ENCODE results near the gene OR2F1. TPM values are rescaled to one million over a fixed set of nuclear protein-coding genes. Genes with fewer than 3 reads are reported as not detected.

Gene OR2F1
- polyA plus RNA-seq, 4 donors, result 0.06 TPM; not detected in 3

DNA sequence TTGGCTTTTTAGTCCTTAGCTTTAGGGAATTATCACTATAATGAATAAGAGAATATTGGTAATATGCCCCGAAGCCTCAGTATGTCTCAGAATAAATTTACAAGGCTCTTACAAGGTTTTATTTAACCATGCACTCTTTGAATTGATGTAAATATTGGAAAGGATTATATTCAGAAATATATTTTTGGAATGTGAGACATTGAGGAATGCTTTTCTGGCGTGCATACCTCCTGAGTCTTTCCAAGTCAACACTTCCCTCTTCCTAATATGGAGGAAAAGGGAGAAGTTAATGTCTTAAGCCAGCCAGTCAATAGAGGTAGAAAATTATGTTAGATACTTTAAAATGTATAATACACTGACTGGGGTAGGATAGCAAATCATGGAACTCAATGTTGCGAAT is 1.2 kb upstream of the OR2F1 start:
- no peak for DNase-seq (ENCODE audit: low read depth in 4 of 4, low spot score in 3 of 4)

DNA sequence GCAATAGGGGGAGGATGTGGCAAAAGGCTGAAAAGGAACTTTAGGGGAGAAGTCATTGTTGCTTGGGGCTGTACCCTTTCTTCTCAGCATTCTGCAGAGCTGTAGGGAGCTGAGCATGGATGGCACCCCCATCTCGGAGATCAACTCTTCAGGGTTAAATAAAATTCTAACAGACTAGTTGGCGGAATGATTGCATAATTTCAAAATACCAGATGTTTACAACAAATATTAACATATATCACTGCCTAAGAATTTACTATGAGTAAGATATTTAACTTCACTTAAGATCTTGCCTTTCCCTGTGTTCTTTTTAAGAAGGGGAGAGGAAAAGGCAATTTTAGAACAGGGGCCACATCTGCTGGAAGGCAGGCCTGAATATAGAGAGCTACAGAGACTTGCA is 509 bp upstream of the OR2F1 start:
- no peak for DNase-seq (ENCODE audit: low read depth in 4 of 4, low spot score in 3 of 4)

DNA sequence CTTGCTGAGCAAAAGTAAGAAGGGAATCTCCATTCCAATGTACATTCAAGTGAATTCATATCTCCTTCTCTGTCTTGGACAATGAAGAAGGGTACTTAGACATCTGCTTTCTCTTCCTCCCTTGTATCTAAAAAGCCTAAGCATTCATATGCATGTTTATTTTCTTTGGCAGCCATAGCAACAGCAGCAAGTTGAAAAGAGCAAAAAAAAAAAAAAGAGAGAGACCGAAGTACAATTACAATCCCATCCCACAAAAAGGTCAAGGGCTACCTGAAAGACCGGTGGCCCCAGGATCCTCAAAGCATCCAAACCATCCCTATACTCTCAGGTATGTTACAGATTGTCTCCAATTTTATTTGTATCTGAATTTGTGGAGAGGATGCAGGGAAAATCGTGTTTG is 4.1 kb downstream of the OR2F1 start:
- DNase-seq (ENCODE audit: low read depth in 4 of 4, low spot score in 3 of 4), result no peak

DNA sequence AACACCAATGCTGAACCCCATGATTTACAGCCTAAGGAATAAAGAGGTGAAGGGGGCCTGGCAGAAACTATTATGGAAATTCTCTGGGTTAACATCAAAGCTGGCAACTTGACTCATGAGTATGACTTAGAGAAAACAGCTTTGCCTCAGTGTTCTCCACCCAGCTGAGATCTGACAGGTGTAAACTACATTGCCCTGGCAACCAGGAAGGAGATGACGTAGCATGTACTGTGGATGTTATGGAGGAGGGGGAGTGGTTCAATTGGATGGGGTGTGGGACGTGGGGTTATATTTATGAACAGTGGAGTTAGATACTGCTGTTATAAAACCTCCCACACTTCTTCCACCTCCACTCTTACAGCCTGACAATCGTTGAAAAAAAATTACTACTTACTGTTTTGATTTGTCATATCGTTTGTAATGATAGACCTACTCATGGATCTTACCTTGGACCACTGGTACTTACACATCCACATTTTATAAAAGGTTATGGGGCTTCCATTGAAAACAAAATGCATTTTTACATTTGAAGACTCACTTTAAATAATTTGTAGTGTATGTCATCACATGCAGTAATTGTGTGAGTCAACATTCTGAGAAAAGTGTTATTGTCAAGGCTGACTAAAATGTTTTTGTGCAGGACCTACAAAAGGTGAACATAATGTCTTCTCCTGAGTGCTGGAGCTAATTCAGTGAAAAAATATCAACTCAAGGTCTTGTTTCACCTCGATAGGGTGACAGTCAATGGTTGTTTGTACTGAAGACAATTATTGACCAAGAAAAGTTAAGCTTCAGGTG is 6.4 kb downstream of the OR2F1 start:
- no peak for DNase-seq (ENCODE audit: low read depth in 4 of 4, low spot score in 3 of 4)

DNA sequence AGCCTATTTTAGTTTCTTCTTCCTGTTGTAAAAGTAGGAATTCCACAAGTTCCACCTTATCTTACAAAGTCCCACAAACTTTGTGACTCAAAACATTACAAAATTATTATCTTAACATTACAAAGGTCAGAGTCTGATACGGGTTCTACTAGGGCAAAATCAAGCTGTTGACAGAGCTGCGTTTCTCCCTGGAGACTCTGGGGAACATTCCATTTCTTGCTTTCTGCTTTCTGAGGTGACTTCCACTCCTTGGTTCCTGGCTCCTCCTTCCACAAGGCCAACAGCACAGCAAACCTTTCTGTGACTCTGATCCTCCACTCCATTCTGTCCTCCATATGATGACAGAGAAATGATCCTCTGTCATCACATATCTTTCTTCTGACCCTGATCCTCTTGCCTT is 10.6 kb downstream of the OR2F1 start:
- DNase-seq (ENCODE audit: low read depth in 4 of 4, low spot score in 3 of 4), result no peak

DNA sequence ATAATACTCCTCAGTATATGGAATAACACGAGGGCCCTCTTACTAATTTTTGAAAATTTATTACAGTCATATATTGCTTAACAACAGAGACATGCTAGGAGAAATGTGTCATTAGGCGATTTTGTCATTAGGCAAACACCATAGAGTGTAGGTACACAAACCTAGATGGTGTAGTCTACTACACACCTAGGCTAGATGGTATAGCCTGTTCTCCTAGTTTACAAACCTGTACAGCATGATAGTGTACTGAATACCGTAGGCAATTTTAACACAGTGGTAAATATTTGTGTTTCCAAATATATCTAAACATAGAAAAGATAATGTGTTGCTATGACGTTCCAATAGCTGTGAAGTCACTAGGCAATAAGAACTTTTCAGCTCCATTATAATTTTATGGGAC is 12.8 kb downstream of the OR2F1 start:
- DNase-seq (ENCODE audit: low read depth in 4 of 4, low spot score in 3 of 4), result no peak

DNA sequence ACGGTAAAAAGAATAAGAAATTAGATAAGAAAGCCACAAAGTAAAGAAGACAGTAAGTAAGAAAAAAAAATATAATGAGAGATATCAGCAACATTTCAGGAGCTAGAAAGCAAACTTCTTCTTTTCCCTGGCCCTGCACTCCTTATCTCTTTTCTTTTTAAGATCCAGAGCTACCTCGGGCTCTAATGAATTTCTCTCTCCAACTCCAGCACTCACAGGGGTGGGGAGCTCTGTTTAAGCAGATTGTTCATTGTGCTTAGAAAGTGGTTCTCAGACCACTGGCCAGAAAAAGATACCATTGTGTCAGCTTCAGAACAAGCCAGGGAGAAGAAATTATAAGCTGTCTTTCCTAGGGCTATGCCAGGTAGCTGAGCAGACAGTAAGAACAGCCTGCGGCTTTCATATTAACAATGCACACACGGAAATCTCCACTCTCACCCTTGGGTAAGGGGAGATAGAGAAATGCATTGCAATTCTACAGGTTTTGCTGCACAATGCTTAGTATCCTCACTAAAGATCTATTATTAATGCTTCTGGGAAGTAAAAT is 19.3 kb downstream of the OR2F1 start:
- DNase-seq (ENCODE audit: low read depth in 4 of 4, low spot score in 3 of 4), result no peak

DNA sequence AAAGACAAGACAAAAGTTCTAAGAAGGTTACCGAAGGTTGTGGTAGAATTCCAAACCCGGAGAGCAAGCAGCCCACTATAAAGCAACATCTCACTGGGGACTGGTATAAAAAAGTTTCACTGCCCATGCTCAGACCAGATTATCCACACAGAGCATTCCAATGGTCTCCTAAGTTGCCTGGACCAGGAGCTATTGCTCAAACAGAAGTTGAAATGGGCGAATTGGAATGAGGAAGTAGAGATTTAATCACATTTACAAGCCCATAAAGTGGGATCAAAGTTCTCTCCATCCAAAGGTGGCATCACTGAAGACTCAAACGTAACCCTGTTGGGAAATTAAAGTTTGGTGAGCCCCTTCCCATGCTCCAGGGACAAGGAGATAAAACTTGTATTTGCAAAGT is 19.8 kb downstream of the OR2F1 start:
- no peak for DNase-seq (ENCODE audit: low read depth in 4 of 4, low spot score in 3 of 4)

DNA sequence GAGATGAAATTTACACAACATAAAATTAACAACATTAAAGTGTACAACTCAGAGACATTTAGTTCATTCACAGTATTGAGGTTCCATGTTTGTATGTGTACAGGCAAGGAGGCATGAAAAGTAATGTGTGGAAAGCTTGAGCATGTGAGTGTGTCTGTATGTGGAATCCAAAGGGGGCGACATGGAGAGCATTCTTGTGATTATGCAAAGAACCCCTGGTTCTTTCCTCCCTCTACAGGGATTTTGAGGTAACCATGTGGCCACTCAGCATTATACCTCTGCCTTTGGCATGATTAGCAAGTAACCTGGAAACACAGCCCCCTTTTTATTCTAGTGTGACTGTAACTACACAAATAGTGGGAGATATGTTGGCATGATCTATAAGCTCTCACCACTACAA is 21.0 kb downstream of the OR2F1 start:
- DNase-seq (ENCODE audit: low read depth in 4 of 4, low spot score in 3 of 4), result no peak

DNA sequence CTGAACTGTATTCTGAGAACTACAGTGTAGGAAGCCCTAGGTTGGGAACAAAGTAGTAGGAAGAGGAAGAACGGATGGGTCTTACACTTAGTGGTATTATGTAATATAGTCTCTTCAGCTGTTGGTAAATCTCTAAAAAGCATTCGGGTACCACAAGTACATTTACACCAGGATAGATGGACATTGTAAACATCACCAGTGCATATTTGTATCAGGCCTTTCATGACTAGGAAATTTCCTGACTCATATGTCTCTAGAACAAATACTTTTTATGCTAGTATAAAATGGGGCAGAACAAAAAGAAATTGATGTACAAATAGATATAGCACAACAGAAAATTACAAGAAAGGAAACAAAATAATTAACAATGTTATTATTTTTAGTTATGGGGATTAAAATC is 23.9 kb downstream of the OR2F1 start:
- no peak for DNase-seq (ENCODE audit: low read depth in 4 of 4, low spot score in 3 of 4)

DNA sequence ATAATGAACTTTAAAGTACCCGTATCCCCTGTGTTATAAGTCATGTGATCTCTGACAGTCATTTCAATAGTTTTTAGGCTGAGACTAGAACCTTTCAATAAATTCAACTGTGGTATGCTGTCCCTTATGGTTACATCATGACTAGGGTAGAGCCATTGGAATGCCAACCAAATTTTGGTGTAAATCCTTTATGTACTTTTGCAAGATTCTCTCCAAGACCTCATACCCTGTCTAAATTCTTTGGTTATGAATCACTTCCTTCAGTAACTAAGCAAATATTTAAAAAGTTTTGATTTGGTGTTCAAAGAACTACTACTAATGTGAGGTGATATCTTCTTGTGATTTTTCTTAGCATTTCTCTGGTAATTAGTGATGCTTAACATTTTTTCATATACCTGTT is 24.7 kb downstream of the OR2F1 start:
- DNase-seq (ENCODE audit: low read depth in 4 of 4, low spot score in 3 of 4), result no peak

DNA sequence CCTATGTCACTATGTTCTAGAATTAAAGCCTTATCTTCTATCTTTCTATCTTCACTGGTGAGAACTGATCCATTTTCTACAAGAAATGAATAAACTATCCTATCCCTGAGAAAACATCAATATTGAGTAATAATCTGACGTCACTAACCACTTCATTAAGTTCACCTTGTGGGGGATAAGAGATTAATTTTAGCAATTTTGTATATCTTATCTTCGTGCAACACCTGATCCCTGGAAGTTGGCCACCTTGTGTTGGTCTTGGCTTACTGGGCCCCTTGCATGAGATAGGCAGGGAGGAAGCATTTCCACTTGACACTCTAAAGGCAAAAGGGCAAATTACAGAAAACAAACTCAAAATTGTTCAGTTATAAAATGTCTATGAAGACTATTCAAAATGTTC is 25.4 kb downstream of the OR2F1 start:
- no peak for DNase-seq (ENCODE audit: low read depth in 4 of 4, low spot score in 3 of 4)

DNA sequence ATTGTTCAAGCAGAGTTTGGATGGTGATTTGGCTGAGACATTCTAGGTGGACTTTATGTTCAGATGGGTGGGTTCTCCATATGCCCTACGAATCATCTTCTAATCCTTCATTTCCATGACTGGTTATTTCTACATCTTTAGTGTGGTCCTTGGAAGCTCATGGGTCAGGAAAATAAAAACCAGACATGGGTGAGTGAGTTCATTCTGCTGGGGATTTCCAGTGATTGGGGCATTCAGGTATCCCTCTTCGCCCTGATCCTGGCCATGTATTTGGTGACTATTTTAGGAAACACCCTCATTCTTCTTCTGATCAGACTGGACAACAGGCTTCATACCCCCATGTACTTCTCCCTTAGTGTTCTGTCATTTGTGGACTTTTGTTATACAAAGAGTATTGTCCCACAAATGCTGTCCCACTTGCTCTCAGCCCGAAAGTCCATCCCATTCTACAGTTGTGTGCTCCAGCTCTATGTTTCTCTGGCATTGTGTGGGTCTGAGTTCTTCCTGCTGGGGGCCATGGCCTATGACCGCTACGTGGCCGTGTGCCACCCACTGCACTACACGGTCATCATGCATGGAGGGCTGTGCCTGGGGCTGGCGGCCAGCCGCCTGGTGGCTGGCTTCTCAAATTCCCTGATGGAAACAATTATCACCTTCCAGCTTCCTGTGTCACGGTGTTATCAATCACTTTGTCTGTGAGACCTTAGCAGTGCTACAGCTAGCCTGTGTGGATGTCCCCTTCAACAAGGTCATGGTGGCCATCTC is 26.3 kb downstream of the OR2F1 start:
- no peak for DNase-seq (ENCODE audit: low read depth in 4 of 4, low spot score in 3 of 4)

DNA sequence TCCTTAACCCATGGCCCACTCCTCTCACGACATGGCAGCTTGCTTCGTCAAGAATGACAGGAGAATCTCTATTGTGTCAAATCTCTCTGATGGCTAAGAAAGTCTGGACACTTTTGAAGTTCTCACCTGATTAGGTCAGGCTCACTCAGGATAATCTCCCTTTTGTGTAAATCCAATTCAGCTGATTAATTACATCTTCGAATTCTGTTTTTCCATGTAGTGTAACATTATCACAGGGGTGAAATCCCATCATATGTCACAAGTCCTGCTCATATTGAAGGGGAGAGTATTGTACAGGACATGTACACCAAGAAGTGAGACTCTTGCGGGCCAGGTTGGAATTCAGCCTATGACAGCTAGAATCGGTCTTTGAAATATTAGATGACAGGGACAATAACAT is 29.3 kb downstream of the OR2F1 start:
- no peak for DNase-seq (ENCODE audit: low read depth in 4 of 4, low spot score in 3 of 4)

DNA sequence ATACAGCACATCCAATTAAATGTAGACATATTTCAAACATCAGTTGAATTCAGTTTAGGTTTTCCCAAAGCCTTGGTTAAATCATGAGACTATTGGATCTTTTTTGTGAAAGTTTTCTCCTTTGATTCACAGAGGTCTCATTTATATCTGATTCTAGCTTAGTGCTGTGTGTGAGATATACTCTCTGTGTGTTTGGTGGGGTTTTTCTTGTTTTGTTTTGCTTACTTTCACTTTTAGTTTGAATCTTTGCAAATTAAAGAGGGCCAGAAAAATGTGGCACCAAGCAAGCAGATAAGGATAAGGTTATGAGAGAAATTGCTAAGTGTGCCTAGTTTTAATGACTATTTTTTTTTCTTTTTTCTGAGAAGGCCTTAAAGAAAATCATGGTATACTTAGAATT is 32.9 kb downstream of the OR2F1 start:
- no peak for DNase-seq (ENCODE audit: low read depth in 4 of 4, low spot score in 3 of 4)

DNA sequence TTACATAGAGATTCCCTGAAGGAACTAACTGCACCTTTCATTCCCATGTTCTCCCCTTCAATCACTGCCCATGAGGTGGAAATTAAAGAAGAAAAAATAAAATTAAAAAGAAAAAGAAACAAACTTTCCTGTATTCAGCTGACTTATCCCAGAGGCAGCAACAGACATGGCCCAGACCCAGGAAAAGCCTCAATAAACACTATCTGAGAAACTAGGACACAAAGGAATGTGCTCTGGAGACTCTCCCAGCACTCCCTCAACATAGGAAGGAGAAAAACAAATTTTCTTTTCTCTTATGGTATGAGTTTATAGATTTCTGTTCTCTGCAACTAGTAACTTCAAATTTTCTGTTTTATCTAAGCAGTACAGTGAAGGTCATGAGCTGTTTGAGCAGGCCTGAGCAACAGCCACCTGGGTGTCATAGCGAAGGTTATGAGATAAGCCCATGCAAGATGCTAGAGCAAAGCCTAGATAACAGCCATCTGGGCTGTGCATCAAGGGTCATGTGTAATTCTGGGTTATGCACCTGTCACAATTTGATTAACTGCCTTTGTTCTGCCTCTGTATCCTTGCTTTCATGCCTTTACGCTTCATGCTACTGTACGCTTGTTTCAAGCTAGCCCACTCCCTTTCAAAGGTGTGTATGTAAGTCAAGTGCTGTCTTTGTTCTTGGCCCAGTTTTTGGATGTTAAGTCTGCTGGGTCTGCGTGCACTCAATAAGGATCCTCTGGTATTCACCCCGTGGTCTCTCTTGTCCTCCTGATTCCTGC is 34.5 kb downstream of the OR2F1 start:
- DNase-seq (ENCODE audit: low read depth in 4 of 4, low spot score in 3 of 4), result no peak

DNA sequence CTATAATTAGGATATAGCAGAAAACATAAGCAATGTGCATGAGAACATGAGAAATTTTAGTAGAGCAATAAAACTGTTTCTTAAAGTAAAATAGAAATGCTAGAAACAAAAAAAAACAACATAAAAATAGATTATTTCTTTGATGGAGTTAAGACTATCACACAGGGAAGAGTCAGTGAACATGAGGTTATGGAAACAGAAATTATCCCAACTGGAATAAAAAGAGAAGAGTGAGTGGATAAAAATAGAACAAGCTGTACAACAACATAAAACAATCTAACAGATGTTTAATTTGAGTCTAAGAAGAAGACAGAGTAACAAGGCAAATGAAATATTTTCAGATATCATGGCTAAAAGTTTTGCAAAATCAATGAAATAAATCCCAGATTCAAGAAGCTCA is 38.0 kb downstream of the OR2F1 start:
- no peak for DNase-seq (ENCODE audit: low read depth in 4 of 4, low spot score in 3 of 4)

DNA sequence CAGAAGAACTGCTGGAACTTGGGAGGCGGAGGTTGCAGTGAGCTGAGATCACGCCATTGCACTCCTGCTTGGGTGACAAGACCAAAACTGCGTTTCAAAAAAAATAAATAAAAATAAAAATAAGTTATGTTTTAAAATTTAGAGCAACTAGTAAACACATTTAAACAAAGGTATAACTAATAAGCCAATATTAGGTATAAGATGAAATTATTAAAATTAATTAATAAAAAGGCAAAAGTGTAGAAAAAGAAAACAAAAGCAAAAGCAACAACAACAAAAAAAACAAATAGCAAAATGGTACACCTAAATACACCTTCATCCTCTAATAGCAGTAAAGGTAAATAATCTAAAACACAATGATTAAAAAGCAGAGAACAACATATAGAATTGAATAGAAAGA is 39.3 kb downstream of the OR2F1 start:
- DNase-seq (ENCODE audit: low read depth in 4 of 4, low spot score in 3 of 4), result no peak

DNA sequence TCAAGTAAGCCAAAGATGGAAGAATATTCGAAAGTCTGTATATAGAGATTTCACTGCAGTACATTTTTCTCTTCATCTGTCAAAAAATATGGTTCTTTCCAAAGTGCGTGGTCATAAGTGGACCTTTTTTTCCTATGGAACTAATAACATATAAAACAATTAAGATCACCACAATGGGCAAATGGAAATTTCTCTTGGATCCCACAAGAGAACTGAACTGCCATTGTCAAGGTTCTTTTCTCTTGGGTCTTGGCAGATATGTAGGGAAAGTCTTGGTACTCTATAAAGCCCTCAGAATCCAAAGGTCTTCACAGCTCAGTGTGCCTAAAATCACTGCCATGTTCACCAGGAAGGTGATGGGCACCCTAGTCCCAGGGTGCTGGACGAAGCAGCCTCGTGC is 45.4 kb downstream of the OR2F1 start, which contains the start of gene OR6B1:
TSS of gene OR6B1 (plus strand) at position 301 of the 400 bp plus-strand sequence. CDS start 3,677 bp downstream, outside the sequence.
- DNase-seq (ENCODE audit: low read depth in 4 of 4, low spot score in 3 of 4), result no peak

DNA sequence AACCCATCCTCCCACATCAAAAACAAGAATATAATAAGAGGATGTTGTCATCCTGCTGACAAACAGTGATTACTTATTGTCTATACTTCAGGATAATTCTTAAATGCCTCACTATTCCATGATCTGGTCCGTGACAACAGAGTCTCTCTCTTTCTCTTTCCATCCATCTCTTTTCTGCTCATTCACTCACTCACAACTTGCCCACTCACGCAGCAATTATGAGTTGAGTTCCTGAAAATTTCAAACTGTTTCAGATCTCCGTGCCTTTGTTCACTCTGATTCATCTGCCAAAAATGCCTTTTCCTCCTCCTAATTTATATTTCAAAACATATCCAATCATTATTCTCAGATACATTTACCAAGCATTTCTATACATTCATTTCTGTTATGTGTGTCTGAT is 46.9 kb downstream of the OR2F1 start:
- DNase-seq (ENCODE audit: low read depth in 4 of 4, low spot score in 3 of 4), result no peak

DNA sequence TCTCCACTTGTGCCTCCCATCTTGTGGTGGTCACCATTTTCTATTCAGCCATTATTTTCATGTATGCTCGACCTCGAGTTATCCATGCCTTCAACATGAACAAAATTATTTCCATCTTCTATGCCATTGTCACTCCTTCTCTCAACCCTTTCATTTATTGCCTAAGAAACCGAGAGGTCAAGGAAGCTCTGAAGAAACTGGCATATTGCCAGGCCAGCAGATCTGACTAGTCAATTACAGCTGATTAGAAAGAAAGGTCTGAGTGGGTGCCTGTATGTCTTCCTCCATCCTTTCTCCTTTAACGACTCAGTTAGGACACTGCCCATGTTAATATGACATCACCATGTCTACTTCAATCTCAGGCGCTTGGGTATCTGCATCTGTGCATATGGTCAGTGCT is 50.1 kb downstream of the OR2F1 start:
- no peak for DNase-seq (ENCODE audit: low read depth in 4 of 4, low spot score in 3 of 4)

Measured in right renal pelvis (tissue), 4 donors.